Stimulated activated CD8-positive, alpha-beta memory T cell treated with anti-CD3 and anti-CD28 coated beads, Interleukin-15, amount 100 ng/mL, for 24 hours (primary cell): ENCODE measurements around the gene PLCH2.

Experiments
- DNase-seq: peaks from one replicate; pipeline ENCODE4 v3.0.0-alpha.2; 2020; ENCODE audit warnings: low read depth

The PLCH2 gene

DNA sequence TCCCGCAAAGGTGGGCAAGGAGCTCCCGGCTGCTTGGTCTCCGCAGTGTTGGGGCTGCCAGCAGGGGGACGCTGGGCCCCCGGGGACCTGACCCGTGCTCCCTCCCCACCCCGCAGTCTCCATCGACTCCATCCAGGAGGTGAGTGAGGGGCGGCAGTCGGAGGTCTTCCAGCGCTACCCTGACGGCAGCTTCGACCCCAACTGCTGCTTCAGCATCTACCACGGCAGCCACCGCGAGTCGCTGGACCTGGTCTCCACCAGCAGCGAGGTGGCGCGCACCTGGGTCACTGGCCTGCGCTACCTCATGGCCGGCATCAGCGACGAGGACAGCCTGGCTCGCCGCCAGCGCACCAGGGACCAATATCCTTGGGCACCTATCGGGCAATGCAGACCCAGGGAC is 3.5 kb downstream of the PLCH2 start:
- DNase-seq: no peak

DNA sequence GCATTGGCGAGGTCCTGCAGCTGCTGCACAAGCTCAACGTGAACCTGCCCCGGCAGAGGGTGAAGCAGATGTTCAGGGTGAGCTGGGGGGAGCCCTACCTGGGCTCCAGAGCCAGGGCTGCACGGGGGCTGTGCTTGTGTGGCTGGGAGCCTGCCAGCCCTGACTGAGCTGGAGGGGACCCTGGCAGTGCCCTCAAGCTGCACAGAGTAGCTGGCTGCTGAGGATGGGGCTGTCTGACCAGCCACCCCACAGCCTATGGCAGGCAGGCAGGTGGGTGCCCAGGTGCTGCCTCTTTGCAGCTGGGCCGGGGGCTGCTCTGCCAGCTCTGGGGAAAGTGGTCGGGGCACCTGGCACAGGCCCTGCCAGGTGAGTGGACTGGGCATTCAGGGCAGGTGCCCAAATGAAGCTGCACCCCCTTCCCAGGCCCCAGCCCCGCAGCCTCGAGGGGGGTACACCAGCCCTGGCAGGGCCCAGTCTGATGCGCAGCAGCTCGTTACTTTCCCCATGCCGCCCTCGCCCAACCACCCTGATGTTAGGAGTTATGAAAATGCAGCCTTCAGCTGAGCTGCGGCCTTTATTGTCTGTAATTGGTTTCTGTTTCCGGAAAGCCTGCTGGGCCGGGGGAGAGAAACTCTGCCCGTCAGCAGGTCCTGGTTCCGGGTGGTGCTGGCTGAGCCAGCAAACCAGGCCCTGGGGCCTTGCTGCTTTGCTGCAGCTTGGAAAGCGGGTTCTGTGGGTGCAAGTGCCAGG is 4.3 kb downstream of the PLCH2 start:
- no peak for DNase-seq

DNA sequence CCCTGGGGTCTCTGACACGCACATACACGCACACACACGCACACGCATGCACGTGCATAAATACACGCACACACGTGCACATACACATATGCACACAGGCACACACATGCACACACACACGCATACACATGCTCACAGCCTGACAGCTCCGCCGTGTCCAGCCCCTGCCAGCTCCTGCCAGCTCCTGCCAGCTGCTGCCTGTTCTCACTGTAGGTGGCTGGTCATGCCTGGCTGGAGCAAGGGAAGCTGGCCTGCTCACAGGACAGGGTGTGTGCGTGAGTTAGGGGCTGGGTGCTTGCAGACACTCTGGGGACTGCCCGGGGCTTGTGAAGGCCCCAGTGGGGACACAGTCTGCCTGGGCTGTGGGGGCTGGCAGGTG is 4.9 kb downstream of the PLCH2 start:
- DNase-seq: no peak

DNA sequence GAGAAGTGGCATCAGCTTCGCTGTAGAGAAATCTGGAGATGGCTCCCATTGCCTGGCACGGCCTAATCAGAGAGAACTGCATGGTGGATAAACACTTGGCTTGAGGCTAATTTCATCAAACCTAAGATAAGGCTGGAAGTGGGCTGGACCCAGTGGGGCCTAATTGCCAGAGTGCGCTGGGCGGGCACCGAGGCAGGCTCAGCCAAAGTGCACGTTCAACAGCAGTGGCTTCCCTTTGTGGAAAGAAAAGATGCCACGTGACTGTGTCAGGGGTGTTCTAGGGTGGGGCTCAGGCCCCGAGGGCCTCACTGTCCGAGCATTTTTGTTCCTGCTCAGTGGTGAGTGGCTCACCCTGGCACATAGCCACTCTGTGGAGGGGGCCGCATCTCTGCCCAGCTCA is 5.8 kb downstream of the PLCH2 start:
- DNase-seq: no peak

DNA sequence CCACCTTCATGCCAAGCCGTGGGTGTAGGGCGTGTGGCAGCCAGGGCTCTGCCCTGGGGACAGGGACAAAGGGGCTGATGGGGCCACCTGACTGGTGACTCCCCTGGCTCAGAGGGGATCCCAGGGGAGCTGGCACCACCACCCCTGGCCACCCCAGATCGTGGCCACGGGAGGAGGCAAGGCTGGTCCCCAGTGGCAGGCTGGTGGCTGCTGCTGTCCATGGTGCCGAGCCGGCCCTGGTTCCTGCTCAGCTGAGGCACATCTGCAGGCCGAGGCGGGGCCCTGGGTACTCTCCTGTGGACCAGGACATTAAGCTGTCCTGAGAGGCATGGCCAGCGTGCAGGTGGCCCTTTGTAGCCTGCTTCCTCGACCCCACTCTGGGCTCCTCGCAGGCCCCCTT is 6.5 kb downstream of the PLCH2 start:
- DNase-seq: no peak

DNA sequence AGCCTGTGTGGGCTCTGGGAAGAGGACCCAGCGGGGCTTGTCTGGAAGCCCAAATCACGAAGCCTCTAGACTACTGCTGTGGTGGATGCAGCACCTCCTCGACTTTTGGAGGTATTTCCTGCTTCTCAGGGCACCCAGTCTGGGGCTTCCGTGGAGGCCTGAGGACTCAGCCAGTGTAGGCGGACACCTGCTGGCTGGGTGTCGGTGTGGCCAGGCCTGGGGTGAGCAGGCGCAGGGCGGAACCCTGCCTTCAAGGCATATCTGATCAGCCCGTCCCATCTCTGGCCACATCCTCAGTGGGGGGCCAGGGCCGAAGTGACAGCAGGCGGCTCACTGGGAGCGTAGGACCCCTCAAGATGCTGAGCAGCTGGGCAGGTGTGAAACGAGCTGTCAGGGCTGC is 6.9 kb downstream of the PLCH2 start:
- DNase-seq: no peak

DNA sequence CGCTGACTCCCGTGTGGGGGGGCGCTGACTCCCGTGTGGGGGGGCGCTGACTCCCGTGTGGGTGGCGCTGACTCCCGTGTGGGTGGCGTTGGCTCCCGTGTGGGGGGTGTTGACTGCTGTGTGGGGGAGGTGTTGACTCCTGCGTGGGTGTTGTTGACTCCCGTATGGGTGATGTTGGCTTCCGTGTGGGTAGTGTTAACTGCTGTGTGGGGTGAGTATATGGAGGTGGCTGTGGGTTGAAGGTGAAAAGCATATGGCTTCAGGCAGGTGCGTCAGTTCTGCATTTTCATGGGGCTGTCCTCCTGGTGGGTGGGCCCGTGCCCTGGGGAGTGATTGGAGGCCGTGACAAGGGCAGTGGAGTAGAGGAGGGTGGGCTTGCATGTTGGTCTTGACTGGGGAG is 7.9 kb downstream of the PLCH2 start:
- no peak for DNase-seq

DNA sequence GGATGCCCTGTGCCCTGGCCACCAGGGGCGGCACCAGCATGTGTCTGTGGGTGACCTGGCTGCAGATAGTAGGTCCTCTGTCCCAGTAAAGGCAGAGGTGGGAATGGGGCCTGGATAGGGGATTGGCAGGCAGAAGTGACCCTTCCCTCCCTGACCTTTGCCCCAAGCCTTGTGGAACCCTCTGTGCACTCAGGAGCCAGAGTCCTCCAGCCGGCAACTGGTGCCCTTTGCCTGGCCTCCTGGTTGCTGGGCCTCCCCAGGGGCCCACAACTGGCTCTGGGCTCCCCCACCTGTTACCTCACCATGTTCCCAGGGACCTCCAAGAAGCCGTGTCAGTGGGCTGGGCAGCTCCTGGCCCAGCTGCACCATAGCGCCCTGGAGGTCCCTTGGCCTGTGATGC is 10.0 kb downstream of the PLCH2 start:
- no peak for DNase-seq

DNA sequence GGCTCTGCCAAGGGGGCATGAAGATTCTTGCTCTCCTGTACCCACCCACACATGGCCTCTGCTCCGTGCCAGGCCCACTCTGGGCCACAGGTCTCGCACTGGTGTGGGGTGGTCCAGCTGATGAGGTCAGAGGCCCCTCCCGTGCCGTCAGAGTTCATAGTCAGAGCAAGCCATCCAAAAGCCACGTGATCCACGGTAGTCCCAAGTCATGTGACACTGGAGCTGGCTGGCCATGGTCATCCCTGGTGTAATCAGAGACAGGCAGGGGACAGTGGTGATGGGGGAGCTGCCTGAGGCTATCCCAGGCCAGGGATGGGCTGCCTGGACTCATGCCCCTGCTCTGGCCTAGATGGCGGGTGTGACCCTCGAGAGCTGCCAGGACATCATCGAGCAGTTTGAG is 10.5 kb downstream of the PLCH2 start:
- no peak for DNase-seq

DNA sequence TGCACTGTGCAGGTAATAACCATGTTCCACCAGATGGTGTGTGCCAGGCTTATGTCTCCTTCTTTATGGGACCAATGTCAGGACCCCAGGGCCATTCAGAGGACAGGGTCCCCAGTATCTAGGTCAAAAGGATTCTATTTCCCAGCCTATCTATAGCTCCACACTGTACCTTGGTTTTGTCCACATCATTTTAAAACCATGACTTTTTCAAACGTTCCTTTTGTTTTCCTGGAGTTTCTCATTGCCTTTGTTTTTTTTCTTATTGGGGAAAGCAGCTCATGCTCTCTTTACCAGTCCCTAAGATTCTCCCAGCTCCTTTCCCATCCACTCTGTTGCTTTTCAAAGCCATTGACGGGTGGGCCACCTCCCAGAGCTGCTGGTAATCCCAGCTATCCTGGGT is 12.6 kb downstream of the PLCH2 start:
- no peak for DNase-seq

DNA sequence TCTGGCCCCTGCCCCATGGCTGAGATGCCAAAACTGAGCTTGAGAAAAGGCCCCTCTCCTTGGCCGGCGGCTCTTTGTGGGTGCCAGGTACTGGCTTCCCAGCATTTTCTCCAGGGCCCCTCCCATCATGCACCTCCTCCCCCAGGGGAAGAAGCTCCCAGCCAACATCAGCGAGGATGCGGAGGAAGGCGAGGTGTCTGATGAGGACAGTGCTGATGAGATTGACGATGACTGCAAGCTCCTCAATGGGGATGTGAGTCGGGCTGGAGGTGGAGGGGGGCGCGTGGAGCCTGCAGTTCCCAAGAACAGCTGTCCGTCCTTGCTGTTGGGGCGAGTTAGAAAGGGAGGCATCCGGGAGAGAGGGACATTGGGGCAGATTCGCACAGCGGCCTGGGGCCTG is 13.5 kb downstream of the PLCH2 start:
- no peak for DNase-seq

DNA sequence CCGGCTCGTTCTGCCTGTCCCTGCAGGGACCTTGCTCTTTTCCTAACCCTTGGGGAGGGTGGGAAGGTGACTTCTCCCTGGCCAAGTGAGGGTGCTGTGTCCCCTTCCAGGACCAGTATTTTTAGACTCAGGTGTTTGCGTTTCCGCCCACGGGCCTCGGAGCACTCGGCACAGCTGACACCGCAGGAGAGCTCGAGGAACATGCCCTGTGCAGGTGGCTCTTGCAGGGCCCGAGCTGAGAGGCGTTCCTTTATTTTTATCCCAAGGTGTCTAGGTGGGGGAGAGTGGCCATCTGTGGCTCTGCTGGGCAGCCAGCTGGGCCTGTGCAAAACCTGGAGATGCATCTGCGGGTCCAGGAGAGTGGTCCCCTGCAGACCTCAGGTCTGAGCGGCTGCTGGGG is 16.0 kb downstream of the PLCH2 start:
- no peak for DNase-seq

DNA sequence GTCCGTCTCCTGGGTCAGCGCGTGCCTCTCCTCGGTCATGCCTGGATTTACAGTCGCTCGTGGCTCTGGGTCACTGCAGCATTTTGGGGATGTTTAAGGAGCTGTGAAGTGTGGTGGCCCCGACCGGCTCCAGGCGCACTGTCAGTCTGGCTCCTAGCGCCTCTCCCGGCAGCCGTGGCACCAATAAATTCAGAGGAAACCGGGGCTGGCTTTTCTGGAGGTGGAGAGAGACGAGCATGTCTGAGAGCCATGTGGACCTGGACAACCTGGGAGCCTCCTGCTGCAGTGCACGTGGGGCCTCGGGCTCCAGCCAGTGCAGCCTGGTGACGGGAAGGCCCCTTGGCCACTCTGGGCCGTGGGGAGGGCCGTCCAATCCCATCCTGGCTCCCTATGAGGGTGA is 17.1 kb downstream of the PLCH2 start:
- no peak for DNase-seq

DNA sequence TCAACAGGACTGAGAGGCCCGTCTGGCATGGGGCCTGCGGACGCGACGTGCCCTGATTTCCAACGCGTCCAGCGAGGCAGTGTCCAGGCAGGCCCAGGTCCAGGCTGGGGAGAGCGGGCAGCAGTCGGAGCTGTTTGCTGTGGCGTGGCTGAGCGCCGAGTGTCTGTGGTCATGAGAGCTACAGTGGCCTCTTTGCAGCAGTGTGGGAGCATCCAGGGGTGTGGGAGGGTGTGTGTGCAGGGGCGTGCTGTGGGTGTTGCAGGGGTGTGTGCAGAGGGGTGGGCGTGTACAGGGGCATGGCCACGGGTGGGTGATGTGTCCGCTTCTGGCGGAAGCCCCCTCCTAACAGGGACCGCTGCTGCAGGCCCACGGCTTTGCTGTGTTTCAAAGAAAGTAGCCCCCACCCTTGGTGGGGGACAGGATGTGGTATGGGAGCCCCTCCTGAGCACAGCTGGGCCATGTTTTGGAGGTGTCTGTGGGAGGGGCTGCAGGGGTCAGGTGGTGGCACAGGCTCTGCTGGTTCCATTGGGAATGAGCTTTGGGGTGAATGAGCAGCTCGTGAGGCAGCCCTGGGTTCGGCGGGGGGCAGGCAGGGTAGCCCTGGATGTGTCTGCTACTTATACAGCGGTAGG is 17.7 kb downstream of the PLCH2 start:
- DNase-seq: no peak

DNA sequence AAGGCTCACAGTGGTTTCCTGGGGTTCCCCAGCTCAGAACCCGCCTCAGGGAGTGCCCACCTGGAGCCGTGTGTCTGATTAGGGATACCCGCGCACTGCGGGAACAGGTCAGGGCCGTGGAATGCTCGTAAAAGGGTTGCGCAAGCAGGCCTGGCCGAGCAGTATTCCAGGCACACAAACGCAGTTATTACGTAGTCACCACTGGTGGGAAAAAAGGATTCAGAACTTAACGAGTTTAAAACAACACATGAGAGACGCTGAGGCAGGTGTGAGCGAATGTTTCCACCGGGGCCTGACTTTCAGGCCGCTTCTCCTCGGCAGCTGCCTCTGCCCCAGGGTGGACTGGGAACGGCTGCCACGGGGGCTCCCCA is 18.2 kb downstream of the PLCH2 start:
- DNase-seq: no peak

DNA sequence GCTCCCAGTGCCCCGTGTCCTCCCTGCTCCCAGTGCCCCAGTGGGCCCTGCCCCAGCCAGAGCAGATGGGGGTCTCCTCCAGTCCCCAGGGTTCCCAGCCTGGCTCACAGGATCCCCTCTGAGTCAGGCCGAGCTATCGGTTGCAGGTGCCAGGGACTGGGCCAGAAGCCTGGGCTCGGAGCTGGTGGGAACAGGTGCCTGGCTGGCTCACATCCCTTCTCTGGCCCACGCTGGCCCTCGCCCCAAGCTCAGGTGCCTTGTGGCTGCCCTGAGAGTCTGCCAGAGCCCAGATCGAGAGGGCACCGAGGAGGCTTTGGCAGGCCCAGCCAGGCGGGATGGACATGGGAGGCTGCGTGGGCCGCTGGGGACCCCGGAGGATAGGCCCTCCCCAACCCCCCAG is 18.9 kb downstream of the PLCH2 start:
- no peak for DNase-seq

DNA sequence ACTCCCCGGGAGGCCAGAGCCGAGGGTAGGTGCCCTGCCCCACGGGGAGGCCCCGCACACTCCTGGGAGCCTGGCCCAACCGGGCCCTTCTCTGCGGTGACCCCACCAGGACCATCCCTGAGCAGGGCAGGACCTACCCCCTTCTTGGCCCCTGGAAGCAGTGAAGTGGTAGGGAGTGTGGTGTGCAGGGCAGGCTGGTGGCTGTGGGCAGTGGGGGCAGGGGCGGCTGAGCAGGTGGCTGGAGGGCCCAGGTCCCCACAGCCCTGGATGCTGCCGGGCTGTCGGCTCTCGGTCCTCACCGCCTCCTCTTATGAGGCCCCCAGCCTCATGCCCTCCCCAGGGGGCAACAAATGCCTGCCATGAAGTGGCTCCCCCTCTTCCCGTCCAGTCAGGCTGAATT is 19.5 kb downstream of the PLCH2 start:
- no peak for DNase-seq

DNA sequence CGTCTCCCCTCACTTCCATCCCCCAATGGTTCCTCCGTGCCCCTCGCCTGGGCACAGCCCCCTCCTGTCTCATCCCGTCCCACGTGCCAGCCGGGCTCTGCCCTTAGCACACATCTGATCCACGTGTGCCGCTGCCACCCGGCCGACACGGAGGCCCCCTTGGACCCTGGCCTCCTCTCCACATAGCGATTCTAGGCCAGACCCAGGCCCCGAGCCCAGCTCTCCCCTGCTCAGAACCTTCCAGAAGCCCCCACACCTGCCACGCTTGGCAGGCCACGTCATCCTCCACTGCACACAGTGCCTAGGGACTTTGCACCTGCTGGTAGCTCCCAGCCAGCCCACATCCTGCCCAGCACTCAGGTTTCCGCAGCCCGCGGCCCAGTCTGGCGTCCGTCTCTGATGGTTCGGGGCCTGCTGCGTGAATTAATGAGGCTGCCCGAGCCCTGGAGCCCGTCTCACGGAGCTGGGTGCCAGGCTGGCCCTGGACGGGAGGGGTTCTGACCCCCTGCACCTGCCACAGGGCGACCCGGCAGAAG is 20.1 kb downstream of the PLCH2 start:
- DNase-seq: no peak

DNA sequence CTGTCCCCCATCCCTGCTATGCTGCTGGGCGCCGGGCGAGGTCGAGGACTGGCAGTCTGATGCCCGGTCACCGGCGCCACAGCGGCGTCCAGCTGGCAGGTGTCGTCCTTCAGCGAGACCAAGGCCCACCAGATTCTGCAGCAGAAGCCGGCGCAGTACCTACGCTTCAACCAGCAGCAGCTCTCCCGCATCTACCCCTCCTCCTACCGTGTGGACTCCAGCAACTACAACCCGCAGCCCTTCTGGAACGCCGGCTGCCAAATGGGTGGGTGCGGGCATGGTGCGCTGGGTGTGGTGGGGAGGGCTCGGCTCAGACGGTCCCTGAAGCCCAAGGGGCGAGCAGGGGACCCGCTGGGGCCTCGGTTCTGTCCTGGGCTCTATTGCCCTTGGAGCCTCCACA is 20.7 kb downstream of the PLCH2 start:
- no peak for DNase-seq

DNA sequence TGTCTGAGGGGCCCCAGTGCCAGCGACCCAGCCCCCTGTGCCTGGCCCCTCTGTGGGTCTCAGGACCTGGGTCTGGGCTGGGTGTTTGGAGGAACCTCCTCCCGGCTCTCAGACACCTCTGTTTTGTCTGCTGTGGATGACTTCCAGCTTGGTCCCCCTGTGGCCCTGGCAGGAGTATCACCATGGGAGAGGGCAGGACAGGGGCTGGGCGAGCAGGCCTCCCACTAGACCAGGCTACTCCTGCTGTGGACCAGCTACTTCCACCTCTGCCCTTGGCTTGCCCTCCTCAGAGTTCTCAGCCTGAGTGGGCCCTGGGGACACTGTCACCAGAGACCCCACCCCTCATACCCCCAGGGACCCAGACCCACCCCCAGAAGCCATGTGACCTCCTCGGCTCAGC is 21.8 kb downstream of the PLCH2 start:
- DNase-seq: no peak

DNA sequence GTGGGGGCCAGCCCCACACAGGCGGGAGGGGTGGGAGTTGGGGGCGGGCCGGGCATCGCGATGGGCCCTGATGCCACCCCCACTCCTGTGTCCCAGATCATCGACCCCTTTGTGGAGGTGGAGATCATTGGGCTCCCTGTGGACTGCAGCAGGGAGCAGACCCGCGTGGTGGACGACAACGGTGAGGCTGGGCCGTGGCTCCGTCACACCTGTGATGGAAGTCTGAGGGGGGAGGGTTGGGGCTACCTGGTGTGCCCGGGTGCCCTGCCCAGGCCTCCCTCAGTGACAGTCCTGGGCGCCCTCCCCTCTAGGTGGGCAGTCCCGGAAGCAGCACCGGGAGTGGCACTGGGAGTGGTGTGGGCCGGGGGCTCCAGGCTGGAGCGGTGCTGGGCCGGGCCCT is 22.6 kb downstream of the PLCH2 start:
- DNase-seq: no peak

DNA sequence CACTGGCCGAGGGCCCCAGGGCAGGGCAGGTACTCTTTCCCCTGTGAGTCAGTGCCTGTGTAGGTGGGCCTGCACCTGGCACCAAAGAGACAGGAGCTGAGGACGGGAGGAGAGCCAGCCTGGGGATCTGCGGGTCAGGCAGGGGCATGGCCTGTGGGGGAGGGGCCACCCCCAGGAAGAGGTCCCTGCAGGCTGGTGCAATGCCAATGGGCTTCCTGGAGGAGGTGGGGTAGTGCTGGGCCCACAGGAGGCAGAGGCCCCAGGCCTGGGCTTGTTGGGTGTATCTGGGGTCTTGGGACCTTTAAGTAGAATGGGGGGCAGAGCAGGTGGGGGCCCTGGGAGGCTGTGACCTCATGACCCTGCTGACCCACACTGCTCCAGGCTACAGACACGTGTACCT is 23.2 kb downstream of the PLCH2 start:
- DNase-seq: no peak

DNA sequence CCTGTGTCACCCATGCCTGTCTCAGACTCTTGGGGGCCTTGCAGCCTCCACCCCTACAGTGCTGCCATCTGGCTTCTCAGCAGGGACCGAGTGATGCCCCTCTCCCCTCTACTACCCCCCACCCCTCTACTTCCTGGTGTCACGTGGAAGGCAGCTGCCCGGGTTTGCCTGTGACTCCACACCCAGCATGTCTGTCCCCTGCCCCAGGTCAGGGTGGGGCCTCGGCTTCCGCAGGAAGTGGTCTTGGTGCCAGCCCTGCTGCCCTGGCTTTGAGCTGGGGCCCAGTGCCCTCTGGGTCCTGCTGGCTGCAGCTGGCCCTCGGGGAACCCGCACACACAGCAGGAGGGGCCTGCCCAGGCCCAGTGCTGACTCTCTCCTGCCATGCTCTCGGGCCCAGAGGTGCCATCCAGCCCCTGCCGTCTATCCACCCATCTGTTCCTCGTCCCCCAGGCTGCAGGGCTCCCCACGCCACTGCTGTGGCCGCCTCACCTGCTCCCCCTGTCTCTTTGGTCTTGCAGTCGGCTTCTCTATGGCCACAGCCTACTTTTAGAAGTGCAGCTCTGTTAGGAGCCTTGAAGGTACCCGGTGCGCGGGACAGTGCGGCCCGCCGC is 24.0 kb downstream of the PLCH2 start:
- DNase-seq: no peak
